HEK293T (cell line): Measurements from ENCODE around the gene JCAD.

Experiments used
- ARNT ChIP-seq: fragments of 450-650 bp; IDR thresholded peaks from 2 replicates; pipeline ENCODE4 v1.6.1; 2017; ENCODE audit warnings: mild to moderate bottlenecking
- FOXM1 ChIP-seq: fragments of 450-650 bp; IDR thresholded peaks from 2 replicates; pipeline ENCODE4 v1.6.1; 2017; ENCODE audit warnings: mild to moderate bottlenecking, borderline replicate concordance
- NFRKB ChIP-seq: fragments of 450-650 bp; IDR thresholded peaks from 2 replicates; pipeline ENCODE4 v1.6.1; 2016; ENCODE audit warnings: mild to moderate bottlenecking, moderate library complexity
- SUZ12 ChIP-seq: fragments of 450-650 bp; IDR thresholded peaks from 2 replicates; pipeline ENCODE4 v1.6.1; 2016; ENCODE audit warnings: mild to moderate bottlenecking
- ZNF384 ChIP-seq: fragments of 450-650 bp; IDR thresholded peaks from 2 replicates; pipeline ENCODE4 v1.6.1; 2016

GRCh38 chr10:29987471-29987870, 71.9 kb downstream of the JCAD start:
- TF ChIP-seq FOXM1 (no peak), ZNF384 (no peak), NFRKB (no peak), ARNT (no peak), SUZ12 (no peak)
